HepG2 (cell line): ENCODE data around the gene TECPR1. TPM values are rescaled to one million over a fixed set of nuclear protein-coding genes. Genes with fewer than 3 reads are reported as not detected.

Experiments used
- ATAC-seq: fragments of 200-7000 bp; cut with Tn5 transposase; 3 replicates; pipeline ENCODE4 v1.9.1; 2020; ENCODE audit warnings: mild to moderate bottlenecking, moderate library complexity
- BruUV-seq: library from RNA; stranded (reverse); fragments of 400-500 nt; replicated peaks from 2 replicates; lab custom pipeline; 2021; lab: Mats Ljungman, UMichigan
- CTCF ChIA-PET: fragments of 300-600 bp; formaldehyde crosslinking; extraction: SDS; loops from one replicate; lab custom pipeline; 2021; ENCODE audit warnings: low total read pairs, inconsistent platforms, low intra/inter-chr PET ratio; lab: Yijun Ruan, JAX
- POLR2A ChIA-PET: fragments of 350-600 bp; sonication (Branson Sonifier 250); formaldehyde crosslinking; loops from one replicate; lab custom pipeline; 2020; ENCODE audit warnings: antibody characterized with exemption, inconsistent platforms; lab: Yijun Ruan, JAX
- DNase-seq: peaks from one replicate; pipeline ENCODE4 v3.0.0-alpha.2; 2015; ENCODE audit warnings: low spot score
- FAIRE-seq: peaks from 3 replicates; lab custom pipeline; 2011; peaks lifted over from hg19 to GRCh38; lab: Jason Lieb, UNC
- H2AFZ ChIP-seq: one replicate; pipeline ENCODE4 v1.6.1; 2011; ENCODE audit warnings: low read length, inconsistent platforms
- H3K27ac ChIP-seq: fragments of 300-600 bp; 3 replicates; pipeline ENCODE4 v1.8.0; 2011; ENCODE audit warnings: mixed run types, mild to moderate bottlenecking, mixed read lengths, low read length, inconsistent platforms; ENCODE audit not compliant: insufficient read depth; ENCODE audit errors: extremely low read length
- H3K27me3 ChIP-seq, 2 experiments: fragments of 200-600 bp in 1 of 2; 2 replicates in 1 of 2; 3 replicates in 1 of 2; pipeline versions ENCODE4 v1.6.0 to v1.8.0; 2011; ENCODE audit warnings: low read length in 2 of 2, mild to moderate bottlenecking in 2 of 2, moderate library complexity in 2 of 2, inconsistent platforms in 1 of 2; ENCODE audit not compliant: insufficient read depth in 2 of 2, control insufficient read depth in 1 of 2
- H3K36me3 ChIP-seq, 2 experiments: fragments of 200-600 bp in 1 of 2; replicated peaks in 1 of 2; 2 replicates in 1 of 2; 3 replicates in 1 of 2; pipeline versions ENCODE4 v1.5.1 to v1.8.0; 2011; ENCODE audit warnings: low read length in 2 of 2, inconsistent platforms in 1 of 2; ENCODE audit not compliant: insufficient read depth in 2 of 2, control insufficient read depth in 1 of 2
- H3K4me1 ChIP-seq: 2 replicates; pipeline ENCODE4 v1.5.1; 2012; ENCODE audit warnings: low read length, inconsistent platforms; ENCODE audit not compliant: insufficient read depth
- H3K4me2 ChIP-seq: 2 replicates; pipeline ENCODE4 v1.6.0; 2011; ENCODE audit warnings: low read depth, low read length, inconsistent platforms
- H3K4me3 ChIP-seq, 3 experiments: fragments of 200-600 bp in 1 of 3; sonication (generic), shearing (Covaris generic) in 1 of 3; replicated peaks in 1 of 3; 2 replicates each; pipeline ENCODE4 v1.5.1; 2011 to 2016; ENCODE audit warnings: low read length in 3 of 3, inconsistent platforms in 2 of 3, low read depth in 2 of 3, mild to moderate bottlenecking in 2 of 3, control low read depth in 1 of 3, mixed read lengths in 1 of 3; ENCODE audit not compliant: insufficient read depth in 1 of 3
- H3K79me2 ChIP-seq: one replicate; pipeline ENCODE4 v1.6.1; 2011; ENCODE audit warnings: low read length, inconsistent platforms; ENCODE audit not compliant: insufficient read depth
- H3K9ac ChIP-seq: 2 replicates; pipeline ENCODE4 v1.6.0; 2011; ENCODE audit warnings: mild to moderate bottlenecking, low read depth, low read length, inconsistent platforms; ENCODE audit not compliant: insufficient read depth
- H3K9me3 ChIP-seq: 2 replicates; pipeline ENCODE4 v1.5.1; 2012; ENCODE audit warnings: mild to moderate bottlenecking, low read length
- H4K20me1 ChIP-seq: 2 replicates; pipeline ENCODE4 v1.6.0; 2011; ENCODE audit warnings: inconsistent platforms, mild to moderate bottlenecking, low read length, moderate library complexity; ENCODE audit not compliant: insufficient read depth
- MED1 ChIP-seq: sonication (generic); formaldehyde crosslinking; IDR thresholded peaks from 2 replicates; pipeline ENCODE4 v1.4.0; 2020; ENCODE audit warnings: missing genetic modification reagents
- MTF1 ChIP-seq: sonication (generic); formaldehyde crosslinking; IDR thresholded peaks from 2 replicates; pipeline ENCODE4 v1.5.0; 2020; ENCODE audit warnings: missing genetic modification reagents
- NFYB ChIP-seq: sonication (generic); formaldehyde crosslinking; IDR thresholded peaks from 2 replicates; pipeline ENCODE4 v1.4.0; 2020; ENCODE audit warnings: missing genetic modification reagents
- RAD21 ChIP-seq: fragments of 450-650 bp; formaldehyde crosslinking; IDR thresholded peaks from 2 replicates; pipeline ENCODE4 v1.5.0; 2020; ENCODE audit warnings: mild to moderate bottlenecking
- STAG1 ChIP-seq: sonication (generic); formaldehyde crosslinking; IDR thresholded peaks from 2 replicates; pipeline ENCODE4 v1.4.0; 2020; ENCODE audit warnings: missing genetic modification reagents
- XRCC5 ChIP-seq: fragments of 200-400 bp; formaldehyde crosslinking; optimal IDR thresholded peaks from 2 replicates; pipeline ENCODE3; 2017; ENCODE audit warnings: mild to moderate bottlenecking, low read length
- ZNF616 ChIP-seq: sonication (generic); formaldehyde crosslinking; IDR thresholded peaks from 2 replicates; pipeline ENCODE4 v1.5.0; 2020; ENCODE audit warnings: low read depth, mild to moderate bottlenecking, missing genetic modification reagents
- ZNF780A ChIP-seq: sonication (generic); formaldehyde crosslinking; IDR thresholded peaks from 2 replicates; pipeline ENCODE4 v1.8.0; 2022; ENCODE audit warnings: mild to moderate bottlenecking, missing genetic modification reagents, moderate library complexity
- WGBS: methylation state at CpG from one replicate; pipeline ENCODE4 v1.1.6; 2017; ENCODE audit warnings: low lambda C conversion rate; 5-methylcytosine and 5-hydroxymethylcytosine counted together
- in situ Hi-C: cut with HindIII; loops from 2 replicates; pipeline ENCODE4 v1.10.0; 2017; ENCODE audit warnings: low pct_unique_long_range_greater_than_20kb; ENCODE audit not compliant: extremely low pct_ligation_motif_present
- intact Hi-C: fragments of 100-400 bp; cut with micrococcal nuclease; formaldehyde crosslinking; loops from one replicate; pipeline ENCODE4 v1.10.0; 2022; ENCODE audit not compliant: unreplicated experiment
- polyA plus RNA-seq, 8 experiments: library from polyadenylated mRNA; depleted of rRNA in 3 of 8; stranded (reverse) in 7 of 8; unstranded in 1 of 8; fragments of >200 nt; fragmentation: Illumina TruSeq in 4 of 8; extraction: Trizol in 4 of 8; gene quantifications; 2 replicates each; pipeline versions ENCODE4 v1.2.1 to v1.2.3, GENCODE V29; 2011 to 2016; ENCODE audit warnings: low read depth in 4 of 8, missing spikeins in 1 of 8, mixed read lengths in 1 of 8; ENCODE audit not compliant: insufficient read depth in 1 of 8
- total RNA-seq, 5 experiments: library from RNA; depleted of rRNA; stranded (reverse); fragments of >200 nt; fragmentation: Illumina TruSeq; extraction: Trizol; gene quantifications; 2 replicates each; pipeline ENCODE4 v1.2.3, GENCODE V29; 2016; ENCODE audit warnings: low read depth in 1 of 5
- TF ChIP-seq, protein P1 (sequence below): sonication (generic); formaldehyde crosslinking; IDR thresholded peaks from 2 replicates; pipeline ENCODE4 v1.4.0; 2020; ENCODE audit warnings: missing genetic modification reagents, borderline replicate concordance
- TF ChIP-seq, protein P2 (sequence below): sonication (generic); formaldehyde crosslinking; IDR thresholded peaks from 2 replicates; pipeline ENCODE4 v1.9.0; 2022; ENCODE audit warnings: missing genetic modification reagents, mild to moderate bottlenecking, borderline replicate concordance

TECPR1 gene
- total and polyA plus RNA-seq, 2 of the 13 experiments (the other 11 are each of a cell fraction or from before 2014, with no cell fraction given): 2.3 to 6.3 TPM

DNA sequence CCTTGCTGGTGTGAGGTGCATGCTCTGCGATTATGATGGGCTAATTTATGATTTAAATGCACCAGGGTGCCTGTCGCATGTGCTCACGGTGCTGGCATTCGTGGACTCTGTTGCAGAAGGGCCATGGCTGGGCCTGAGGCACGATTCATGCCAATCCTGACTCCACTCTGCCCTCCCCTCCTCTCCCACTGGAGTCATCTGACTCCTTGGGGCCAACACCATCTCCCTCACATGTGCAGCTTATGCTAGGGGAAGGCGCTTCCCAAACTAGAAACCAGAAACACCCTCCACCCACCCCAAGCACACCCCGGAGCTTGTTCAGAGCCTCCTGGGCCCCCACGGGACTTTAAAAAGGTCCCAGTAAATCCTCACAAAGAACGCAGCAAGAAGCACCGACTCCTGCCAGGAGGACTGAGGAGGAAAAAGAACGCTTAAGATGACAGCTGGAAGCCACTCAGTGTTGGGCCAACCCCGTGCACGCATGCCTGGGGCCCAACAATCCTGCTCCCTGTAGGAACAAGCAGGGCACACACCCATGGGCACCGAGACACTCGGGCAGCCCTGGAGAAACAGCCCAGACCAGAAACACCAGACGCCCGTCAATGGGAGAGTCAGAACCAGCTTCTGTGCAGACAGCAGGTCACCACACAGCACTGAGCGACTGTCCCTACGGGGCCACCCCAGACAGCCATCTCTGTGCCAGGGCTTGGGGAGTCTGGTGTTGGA is 43.6 kb upstream of the TECPR1 start (continued):
- TF ChIP-seq, protein P1, sequence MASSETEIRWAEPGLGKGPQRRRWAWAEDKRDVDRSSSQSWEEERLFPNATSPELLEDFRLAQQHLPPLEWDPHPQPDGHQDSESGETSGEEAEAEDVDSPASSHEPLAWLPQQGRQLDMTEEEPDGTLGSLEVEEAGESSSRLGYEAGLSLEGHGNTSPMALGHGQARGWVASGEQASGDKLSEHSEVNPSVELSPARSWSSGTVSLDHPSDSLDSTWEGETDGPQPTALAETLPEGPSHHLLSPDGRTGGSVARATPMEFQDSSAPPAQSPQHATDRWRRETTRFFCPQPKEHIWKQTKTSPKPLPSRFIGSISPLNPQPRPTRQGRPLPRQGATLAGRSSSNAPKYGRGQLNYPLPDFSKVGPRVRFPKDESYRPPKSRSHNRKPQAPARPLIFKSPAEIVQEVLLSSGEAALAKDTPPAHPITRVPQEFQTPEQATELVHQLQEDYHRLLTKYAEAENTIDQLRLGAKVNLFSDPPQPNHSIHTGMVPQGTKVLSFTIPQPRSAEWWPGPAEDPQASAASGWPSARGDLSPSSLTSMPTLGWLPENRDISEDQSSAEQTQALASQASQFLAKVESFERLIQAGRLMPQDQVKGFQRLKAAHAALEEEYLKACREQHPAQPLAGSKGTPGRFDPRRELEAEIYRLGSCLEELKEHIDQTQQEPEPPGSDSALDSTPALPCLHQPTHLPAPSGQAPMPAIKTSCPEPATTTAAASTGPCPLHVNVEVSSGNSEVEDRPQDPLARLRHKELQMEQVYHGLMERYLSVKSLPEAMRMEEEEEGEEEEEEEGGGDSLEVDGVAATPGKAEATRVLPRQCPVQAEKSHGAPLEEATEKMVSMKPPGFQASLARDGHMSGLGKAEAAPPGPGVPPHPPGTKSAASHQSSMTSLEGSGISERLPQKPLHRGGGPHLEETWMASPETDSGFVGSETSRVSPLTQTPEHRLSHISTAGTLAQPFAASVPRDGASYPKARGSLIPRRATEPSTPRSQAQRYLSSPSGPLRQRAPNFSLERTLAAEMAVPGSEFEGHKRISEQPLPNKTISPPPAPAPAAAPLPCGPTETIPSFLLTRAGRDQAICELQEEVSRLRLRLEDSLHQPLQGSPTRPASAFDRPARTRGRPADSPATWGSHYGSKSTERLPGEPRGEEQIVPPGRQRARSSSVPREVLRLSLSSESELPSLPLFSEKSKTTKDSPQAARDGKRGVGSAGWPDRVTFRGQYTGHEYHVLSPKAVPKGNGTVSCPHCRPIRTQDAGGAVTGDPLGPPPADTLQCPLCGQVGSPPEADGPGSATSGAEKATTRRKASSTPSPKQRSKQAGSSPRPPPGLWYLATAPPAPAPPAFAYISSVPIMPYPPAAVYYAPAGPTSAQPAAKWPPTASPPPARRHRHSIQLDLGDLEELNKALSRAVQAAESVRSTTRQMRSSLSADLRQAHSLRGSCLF: no peak

DNA sequence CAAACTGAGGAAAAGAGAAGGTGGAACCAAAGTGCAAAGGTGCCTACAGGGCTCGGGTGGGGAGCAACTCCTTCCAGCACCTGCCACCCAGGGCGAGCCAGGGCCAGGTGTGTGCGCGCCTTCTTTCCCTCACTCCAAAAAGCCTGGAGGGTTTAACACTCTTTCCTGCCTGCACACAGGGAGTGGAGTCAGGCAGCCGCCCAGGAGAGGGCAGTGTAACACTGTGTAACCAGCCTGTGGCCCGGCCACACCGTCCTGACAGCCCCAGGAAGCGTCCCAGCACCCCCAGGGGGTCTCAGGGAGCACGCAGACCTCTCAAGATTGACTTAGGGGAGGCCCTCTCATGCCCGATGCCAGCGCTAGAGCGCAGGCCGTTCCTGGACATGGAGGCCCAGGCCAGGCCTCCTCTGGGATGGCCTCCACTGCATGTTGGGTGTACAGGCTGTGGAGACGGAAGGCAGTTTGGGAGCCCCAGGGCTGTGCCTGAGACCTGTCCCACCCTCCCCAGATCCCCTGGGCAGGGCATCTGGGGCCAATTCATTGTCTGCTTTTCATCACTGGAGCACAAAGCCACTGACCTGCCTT is 42.9 kb upstream of the TECPR1 start:
- Histone ChIP-seq H3K9ac (no peak overlapping the region), H3K27ac (no peak overlapping the region), H3K36me3 (peaks cover 17 to 40% of the 10 kb centered on the region in 2 experiments; a peak in 4 of 5 replicates), H3K27me3 (no peaks in the 10 kb centered on the region), H3K4me2 (no peak overlapping the region), H3K79me2 (no peaks in the 10 kb centered on the region), H3K4me3 (no peak overlapping the region), H2AFZ (no peak overlapping the region), H4K20me1 (0 out of 2 replicates have a peak, but pooled peaks cover 9% of the 10 kb centered on the region), H3K9me3 (no peaks in the 10 kb centered on the region), H3K4me1 (0 out of 2 replicates have a peak, but pooled peaks cover under 1% of the 10 kb centered on the region)
- DNase-seq (peak; percentile 35), ATAC-seq (peak; percentile 89), FAIRE-seq (no peak)
- intact Hi-C loops: loop anchor here (2.0 kb wide), 1 partner anchor 106 kb away; the partner anchor contains the start of gene BAIAP2L1
- CTCF ChIA-PET: interaction anchor here (1.2 to 1.6 kb wide), 2 partner anchors 106 to 451 kb away, joined by 4 to 9 read pairs; partner anchors contain the start of gene BAIAP2L1
- POLR2A ChIA-PET: interaction anchor here (1.0 kb wide), 1 partner anchor 122 kb away, joined by 4 read pairs; no protein-coding TSS in a partner anchor
- in situ Hi-C loops: loop anchor here (5.0 to 10.0 kb wide), 2 partner anchors 102 to 550 kb away; no protein-coding TSS in a partner anchor
- WGBS: 71% methylated on average over 4 of the region's 14 CpGs
- no TSS peak for BruUV-seq
- TF ChIP-seq ZNF780A (no peak), NFYB (CRISPR knock-in tag) (no peak), MTF1 (CRISPR knock-in tag) (no peak), MED1 (CRISPR knock-in tag) (peak; percentile 14; the same call in 1 of the 2 replicates), RAD21 (CRISPR knock-in tag) (peak; percentile 87), XRCC5 (peak; percentile 43), ZNF616 (CRISPR knock-in tag) (no peak), STAG1 (CRISPR knock-in tag) (peak; percentile 87)
- TF ChIP-seq, protein P2, sequence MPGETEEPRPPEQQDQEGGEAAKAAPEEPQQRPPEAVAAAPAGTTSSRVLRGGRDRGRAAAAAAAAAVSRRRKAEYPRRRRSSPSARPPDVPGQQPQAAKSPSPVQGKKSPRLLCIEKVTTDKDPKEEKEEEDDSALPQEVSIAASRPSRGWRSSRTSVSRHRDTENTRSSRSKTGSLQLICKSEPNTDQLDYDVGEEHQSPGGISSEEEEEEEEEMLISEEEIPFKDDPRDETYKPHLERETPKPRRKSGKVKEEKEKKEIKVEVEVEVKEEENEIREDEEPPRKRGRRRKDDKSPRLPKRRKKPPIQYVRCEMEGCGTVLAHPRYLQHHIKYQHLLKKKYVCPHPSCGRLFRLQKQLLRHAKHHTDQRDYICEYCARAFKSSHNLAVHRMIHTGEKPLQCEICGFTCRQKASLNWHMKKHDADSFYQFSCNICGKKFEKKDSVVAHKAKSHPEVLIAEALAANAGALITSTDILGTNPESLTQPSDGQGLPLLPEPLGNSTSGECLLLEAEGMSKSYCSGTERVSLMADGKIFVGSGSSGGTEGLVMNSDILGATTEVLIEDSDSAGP (CRISPR knock-in tag): peak; percentile 42; the same call in 1 of the 2 replicates
